AG04450 (cell line): ENCODE results near the gene FAM228A. TPM values are rescaled to one million over a fixed set of nuclear protein-coding genes. Genes with fewer than 3 reads are reported as not detected.

ENCODE experiments used
- CTCF ChIA-PET: fragments of 300-600, 350-600 bp; formaldehyde crosslinking; extraction: SDS; loops from one replicate; lab custom pipeline; 2022; ENCODE audit warnings: antibody characterized with exemption, inconsistent platforms; lab: Charles Lee
- POLR2A ChIA-PET: fragments of 350-600 bp; formaldehyde crosslinking; extraction: SDS; loops from one replicate; lab custom pipeline; 2021; ENCODE audit warnings: antibody characterized with exemption, inconsistent platforms; lab: Yijun Ruan, JAX
- DNase-seq: peaks from one replicate; pipeline ENCODE4 v3.0.0-alpha.2; 2011; ENCODE audit warnings: low read depth, low spot score
- H3K27ac ChIP-seq: one replicate; pipeline ENCODE4 v1.5.1; 2012; ENCODE audit warnings: low read depth, low read length, control low read depth
- H3K27me3 ChIP-seq: one replicate; pipeline ENCODE4 v1.6.0; 2012; ENCODE audit warnings: low read length; ENCODE audit not compliant: control insufficient read depth, insufficient read depth
- H3K4me3 ChIP-seq: 2 replicates; pipeline ENCODE4 v1.5.1; 2011; ENCODE audit warnings: mild to moderate bottlenecking, low read depth, low read length, control low read depth
- H3K9me3 ChIP-seq: 2 replicates; pipeline ENCODE4 v1.5.1; 2012; ENCODE audit warnings: low read length; ENCODE audit not compliant: control insufficient read depth, insufficient read depth
- polyA plus RNA-seq: library from polyadenylated mRNA; depleted of rRNA; stranded (reverse); fragments of >200 nt; gene quantifications from 2 replicates; pipeline ENCODE4 v1.2.3, GENCODE V29; 2011
- TF ChIP-seq, protein P1 (sequence below): IDR thresholded peaks from 2 replicates; pipeline ENCODE4 v1.5.1; 2011; ENCODE audit warnings: low read depth, low read length, control low read depth, inconsistent platforms

Gene FAM228A
- polyA plus RNA-seq, 1 experiment, result 0.07 TPM

DNA sequence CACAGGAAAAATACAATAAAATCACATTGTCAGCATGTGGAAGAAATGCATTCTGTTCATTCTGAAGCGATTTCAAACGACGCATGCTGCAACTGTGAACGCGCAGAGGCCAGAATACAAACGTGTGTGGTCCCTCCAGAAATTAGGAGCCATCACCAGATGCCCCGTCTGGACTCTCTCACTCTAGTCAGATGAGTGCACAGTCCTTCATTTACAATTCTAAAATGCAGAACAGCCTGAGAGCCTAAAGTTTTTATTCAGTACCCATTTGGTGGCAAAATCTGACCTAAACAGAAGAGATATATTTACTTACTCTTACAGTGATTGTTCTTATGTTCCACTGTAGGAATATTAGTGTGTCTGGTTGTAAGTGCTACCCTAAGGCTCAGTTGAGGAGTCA lies 36.6 kb downstream of the FAM228A start:
- Histone ChIP-seq H3K27ac (no peak overlapping the region), H3K27me3 (no peaks in the 10 kb centered on the region), H3K9me3 (no peaks in the 10 kb centered on the region), H3K4me3 (no peak overlapping the region)
- ChIA-PET POLR2A (no interaction called here), CTCF (interaction anchor here (1.5 kb wide), 1 partner anchor 126 kb away, joined by 6 read pairs; the partner anchor contains the start of gene TP53I3)
- DNase-seq, result no peak
- TF ChIP-seq, protein P1, sequence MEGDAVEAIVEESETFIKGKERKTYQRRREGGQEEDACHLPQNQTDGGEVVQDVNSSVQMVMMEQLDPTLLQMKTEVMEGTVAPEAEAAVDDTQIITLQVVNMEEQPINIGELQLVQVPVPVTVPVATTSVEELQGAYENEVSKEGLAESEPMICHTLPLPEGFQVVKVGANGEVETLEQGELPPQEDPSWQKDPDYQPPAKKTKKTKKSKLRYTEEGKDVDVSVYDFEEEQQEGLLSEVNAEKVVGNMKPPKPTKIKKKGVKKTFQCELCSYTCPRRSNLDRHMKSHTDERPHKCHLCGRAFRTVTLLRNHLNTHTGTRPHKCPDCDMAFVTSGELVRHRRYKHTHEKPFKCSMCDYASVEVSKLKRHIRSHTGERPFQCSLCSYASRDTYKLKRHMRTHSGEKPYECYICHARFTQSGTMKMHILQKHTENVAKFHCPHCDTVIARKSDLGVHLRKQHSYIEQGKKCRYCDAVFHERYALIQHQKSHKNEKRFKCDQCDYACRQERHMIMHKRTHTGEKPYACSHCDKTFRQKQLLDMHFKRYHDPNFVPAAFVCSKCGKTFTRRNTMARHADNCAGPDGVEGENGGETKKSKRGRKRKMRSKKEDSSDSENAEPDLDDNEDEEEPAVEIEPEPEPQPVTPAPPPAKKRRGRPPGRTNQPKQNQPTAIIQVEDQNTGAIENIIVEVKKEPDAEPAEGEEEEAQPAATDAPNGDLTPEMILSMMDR, result no peak

DNA sequence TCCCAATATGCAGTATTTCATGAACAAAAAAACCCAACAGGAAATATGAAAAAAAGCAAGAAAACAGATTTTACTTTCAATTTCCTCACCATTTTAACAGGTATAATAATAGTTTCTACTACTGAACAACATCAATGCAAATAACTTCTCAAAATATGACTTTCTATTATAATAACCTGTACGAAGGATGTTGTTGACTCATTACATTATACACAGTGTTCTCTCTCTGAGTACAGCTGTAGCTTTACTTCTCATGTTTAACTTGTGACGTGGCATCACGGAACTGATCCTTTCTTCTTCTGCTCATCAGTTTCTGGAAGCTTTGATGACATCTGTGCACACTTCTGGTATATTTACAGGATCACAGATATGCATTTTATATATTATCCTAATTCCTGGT lies 40.0 kb downstream of the FAM228A start:
- no peak overlapping the region for H3K4me3 ChIP-seq
- CTCF ChIA-PET, result no interaction called here
- POLR2A ChIA-PET, result no interaction called here
- no peak for DNase-seq
- H3K9me3 ChIP-seq, result no peaks in the 10 kb centered on the region
- no peaks in the 10 kb centered on the region for H3K27me3 ChIP-seq
- no peak overlapping the region for H3K27ac ChIP-seq
- TF ChIP-seq, protein P1, result no peak

DNA sequence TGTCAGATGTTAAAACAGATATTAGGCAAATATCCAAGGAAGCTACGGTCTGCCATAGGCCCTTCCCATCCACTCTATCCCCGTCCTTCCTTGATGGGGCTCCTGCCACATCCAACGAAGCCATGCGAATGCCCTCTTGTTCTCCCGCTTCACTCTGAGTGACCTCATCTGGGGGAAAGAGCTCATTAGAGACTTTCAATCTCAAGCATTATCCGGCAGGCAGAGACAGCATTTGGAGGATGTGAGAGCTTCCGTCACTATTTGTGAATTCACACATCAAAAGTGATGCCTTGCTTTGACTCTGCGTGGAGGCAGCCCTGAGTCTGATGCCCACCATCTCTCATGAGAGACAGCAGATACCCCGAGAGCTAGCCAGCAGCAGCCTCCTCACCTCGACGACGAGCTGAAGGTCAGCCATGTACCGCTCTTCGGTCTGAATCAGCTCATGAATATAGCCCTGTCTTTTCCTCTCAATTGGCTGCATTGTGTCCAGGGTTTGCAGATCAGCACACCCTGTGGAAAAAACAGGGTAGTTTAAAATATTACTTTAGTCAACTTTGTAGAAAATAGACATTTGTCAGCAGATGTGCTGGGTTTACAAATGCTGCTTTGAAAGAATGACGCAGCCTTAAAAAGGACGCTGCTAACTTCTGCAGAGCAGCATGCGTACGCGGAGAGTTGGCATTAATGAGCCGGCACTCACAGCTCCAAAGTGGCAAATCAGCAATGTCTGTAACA lies 45.9 kb downstream of the FAM228A start:
- Histone ChIP-seq H3K4me3 (no peak overlapping the region), H3K27me3 (no peaks in the 10 kb centered on the region), H3K9me3 (no peaks in the 10 kb centered on the region), H3K27ac (no peak overlapping the region)
- ChIA-PET CTCF (no interaction called here), POLR2A (no interaction called here)
- TF ChIP-seq, protein P1, result no peak
- no peak for DNase-seq

DNA sequence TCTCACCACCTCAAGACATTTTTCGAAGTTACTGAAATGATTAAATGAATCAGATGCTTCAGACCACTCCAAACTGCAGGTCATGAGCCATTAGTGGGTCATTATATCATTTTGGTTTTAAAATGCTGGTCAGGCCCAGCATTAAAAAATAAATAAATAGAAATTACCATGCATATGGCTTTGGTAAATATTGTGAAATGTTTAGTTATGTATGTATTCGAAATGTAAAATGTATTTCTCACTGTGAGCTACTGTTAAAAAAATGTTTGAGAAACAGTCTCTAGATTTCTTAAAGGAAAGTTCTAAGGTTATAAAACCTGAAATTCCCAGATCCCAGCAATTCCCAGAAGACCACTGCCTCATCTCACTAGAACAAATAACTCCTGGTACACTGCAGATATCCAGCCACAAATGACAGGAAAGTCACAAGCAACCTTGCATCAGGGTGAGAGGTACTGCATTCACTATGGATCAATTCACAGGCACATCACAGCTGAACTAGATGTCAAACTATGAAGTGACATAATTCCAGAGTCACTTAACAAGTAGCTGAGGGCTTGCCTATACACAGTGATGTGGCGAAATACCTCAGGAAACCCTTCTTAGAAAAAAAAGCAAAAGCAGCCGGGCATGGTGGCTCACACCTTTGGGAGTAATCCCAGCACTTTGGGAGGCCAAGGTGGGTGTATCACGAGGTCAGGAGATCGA lies 46.6 kb downstream of the FAM228A start:
- DNase-seq, result no peak
- POLR2A ChIA-PET, result no interaction called here
- no peak overlapping the region for H3K4me3 ChIP-seq
- CTCF ChIA-PET, result no interaction called here
- no peaks in the 10 kb centered on the region for H3K9me3 ChIP-seq
- TF ChIP-seq, protein P1, result no peak
- no peak overlapping the region for H3K27ac ChIP-seq
- no peaks in the 10 kb centered on the region for H3K27me3 ChIP-seq

DNA sequence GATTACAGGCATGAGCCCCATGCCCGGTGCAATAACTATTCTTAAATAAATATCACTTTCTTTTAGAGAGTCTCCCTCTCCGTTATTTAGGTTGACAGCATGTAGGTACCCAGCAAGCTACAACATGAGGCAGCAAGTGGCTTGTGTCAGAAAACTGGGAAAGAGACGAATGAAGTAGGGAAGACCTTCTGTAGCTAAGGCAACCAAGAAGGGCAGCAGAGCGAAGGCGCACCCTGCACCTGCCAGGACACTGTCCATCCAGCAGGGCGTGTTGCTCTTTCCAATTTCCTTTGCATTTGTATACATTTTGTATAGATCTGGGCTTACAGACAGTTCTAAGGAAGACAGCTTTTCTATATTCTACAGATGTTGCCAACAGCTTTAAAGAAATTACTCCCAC lies 48.1 kb downstream of the FAM228A start:
- no peak for DNase-seq
- no peaks in the 10 kb centered on the region for H3K27me3 ChIP-seq
- TF ChIP-seq, protein P1, result no peak
- ChIA-PET CTCF (no interaction called here), POLR2A (no interaction called here)
- H3K4me3 ChIP-seq, result no peak overlapping the region
- no peak overlapping the region for H3K27ac ChIP-seq
- no peaks in the 10 kb centered on the region for H3K9me3 ChIP-seq
